Activated CD8-positive, alpha-beta memory T cell treated with anti-CD3 and anti-CD28 coated beads, Interleukin-2, amount 50 U/mL, for 4 hours (primary cell): Measurements from ENCODE around the gene PLK1.
"Not testable (repeated sequence)": the region's sequence is repeated elsewhere in the genome, so short reads cannot be mapped to it uniquely, and the experiment has no call there.

Source experiments
- DNase-seq: peaks from one replicate; pipeline ENCODE4 v3.0.0-alpha.2; 2020

PLK1 gene

DNA sequence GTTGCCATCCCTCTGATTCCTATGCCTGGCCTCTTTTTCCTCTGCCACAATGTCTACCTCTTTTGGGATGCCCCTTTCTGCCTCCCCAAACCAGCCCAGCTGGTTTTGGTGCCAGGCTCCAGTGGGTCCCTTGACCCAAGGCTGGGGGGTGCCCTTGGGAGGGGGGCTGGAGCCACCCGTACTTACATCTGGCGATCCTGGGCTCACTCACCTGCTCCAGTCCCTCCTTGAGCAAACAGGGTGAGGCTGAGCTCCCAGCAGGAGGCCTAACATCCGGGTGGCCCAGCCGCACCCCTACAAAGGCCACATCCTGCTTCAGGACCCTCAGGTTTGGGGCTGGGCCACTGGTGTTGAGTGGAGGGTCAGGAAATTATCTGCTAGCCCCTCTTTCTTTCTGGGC lies 33.1 kb downstream of the PLK1 start:
- no peak for DNase-seq

DNA sequence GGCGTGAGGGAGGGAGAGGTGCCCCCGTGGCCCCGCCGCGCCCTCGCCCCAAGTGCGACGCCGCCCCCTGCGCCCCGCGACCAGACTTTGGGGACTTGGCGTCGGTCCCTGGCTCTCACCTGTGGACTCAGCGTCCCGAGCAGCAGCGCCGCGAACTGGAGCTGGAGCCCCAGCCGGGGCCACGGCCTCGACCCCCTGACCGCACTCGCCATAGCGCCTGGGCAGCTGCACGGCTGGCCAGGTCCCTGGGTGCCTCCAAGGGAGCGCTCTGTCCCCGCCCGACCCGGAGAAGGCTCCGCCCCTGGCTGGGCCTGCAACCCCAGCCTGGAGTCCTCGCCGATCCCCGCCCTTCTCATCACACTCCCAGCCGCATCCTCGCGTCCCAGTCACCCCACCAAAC lies 34.3 kb downstream of the PLK1 start, which contains the start of gene ERN2:
Gene ERN2, minus strand, starts transcription at position 247 of the 400 bp plus-strand sequence. Its CDS starts 35 bp downstream, at position 212.
- no peak for DNase-seq

DNA sequence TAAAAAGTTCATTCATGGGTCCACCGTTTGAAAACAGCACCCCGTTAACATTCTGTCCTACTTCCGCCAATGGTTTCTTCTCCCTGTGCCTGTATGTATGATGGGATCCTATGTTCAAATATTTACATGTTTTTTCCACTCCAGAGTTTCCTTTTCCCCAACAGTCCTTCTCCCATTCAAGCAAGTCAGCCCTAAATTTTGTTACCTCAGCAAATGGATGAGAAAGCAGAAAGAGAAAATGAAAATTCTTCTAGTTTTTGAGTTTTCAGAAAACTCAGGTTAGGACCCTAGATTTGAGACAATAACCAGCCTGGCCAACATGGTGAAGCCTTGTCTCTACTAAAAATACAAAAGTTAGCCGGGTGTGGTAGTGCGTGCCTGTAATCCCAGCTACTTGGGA lies 37.8 kb downstream of the PLK1 start:
- no peak for DNase-seq

DNA sequence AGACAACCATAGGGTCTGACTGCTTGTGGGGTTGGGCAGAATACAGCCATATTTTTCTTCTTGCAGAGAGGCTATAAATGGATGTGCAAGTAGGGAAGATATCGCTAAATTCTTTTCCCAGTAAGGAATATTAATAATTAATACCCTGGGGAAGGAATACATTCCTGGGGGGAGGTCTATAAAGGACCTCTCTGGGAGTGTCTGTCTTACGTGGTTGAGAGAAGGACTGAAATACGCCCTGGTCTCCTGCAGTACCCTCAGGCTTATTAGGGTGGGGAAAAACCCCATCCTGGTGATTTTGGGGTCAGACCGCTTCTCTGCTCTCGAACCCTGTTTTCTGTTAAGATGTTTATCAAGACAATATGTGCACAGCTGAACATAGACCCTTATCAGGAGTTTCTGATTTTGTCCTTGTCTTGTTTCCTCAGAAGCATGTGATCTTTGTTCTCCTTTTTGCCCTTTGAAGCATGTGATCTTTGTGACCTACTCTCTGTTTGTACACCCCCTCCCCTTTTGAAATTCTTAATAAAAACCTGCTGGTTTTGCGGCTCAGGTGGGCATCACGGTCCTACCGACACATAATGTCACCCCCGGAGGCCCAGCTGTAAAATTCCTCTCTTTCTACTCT lies 44.0 kb downstream of the PLK1 start:
- not testable (repeated sequence) for DNase-seq

DNA sequence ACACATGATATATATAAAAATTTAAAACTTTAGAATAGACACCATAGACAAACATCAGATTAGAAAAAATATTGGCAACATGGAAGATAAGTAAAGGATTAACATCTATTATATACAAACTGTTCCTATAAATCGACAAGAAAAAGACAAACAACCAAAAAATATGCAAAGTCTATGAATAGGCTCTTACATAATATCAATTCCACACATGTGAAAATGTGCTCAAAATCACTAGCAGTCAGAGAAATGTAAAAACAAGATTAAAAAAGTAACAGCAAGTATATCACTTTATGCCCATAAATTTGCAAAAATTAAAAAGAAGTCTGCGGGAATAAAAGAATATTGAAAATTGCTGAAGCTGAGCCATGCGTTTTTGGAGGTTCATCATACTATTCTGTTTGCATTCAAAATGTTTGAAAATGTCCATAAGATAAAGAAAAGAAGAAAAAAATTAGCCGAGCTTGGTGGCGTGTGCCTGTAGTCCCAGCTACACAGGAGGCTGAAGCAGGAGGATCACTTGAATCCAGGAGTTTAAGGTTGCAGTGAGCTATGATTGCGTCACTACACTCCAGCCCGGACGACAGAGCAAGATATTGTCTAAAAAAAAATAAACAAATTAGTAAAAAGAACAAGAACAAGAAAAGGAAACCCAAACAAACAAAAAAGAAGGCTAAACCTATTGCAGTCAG lies 45.6 kb downstream of the PLK1 start:
- no peak for DNase-seq

DNA sequence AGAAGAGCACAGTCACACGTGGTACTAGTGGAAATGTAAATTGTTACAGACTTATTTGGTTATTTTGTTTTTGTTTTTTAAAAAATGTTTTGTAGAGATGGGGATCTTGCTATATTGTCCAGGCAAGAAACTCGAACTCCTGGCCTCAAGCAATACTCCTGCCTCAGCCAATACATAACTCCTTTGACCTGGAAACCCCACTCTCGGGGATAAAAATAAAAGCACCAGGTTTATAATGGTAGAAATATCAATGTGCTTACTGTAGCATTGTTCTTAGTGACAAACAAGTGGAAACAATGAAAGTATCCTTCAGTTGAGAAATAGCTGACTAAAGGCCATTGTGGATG lies 46.1 kb downstream of the PLK1 start:
- no peak for DNase-seq

DNA sequence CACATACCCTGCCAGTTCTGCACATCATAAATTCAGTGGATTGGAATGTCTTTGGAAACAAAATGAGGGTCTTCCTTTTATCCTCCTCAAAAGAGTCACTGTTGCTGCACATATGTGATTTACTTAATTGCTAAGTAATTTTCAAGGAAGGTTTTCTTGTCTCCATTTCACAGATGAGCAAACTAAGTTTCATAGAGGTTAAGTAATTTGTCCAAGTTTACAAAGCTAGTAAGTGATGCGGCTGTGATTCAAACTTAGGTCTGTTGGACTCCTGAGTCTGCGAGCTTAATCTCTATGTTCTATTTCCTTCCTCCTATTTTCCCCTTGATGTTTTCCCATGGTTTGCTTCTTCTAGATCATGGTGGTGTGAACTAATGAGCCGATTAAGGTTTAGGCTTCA lies 48.0 kb downstream of the PLK1 start:
- no peak for DNase-seq

DNA sequence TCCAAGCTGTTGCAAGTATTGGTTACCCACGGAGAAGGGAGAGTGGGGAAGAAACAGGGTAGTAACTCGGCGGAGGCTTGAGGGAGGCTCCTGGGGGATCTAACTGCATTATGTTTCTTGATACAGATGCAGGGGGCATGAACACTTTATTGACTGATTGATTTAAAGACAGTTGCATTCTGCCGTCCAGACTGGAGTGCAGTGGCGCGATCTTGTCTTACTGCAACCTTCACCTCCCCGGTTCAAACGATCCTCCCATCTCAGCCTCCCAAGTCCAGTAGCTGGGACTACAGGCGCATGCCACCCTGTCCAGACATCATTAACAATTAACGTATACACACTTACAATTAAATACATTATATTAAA lies 49.4 kb downstream of the PLK1 start:
- DNase-seq: no peak

DNA sequence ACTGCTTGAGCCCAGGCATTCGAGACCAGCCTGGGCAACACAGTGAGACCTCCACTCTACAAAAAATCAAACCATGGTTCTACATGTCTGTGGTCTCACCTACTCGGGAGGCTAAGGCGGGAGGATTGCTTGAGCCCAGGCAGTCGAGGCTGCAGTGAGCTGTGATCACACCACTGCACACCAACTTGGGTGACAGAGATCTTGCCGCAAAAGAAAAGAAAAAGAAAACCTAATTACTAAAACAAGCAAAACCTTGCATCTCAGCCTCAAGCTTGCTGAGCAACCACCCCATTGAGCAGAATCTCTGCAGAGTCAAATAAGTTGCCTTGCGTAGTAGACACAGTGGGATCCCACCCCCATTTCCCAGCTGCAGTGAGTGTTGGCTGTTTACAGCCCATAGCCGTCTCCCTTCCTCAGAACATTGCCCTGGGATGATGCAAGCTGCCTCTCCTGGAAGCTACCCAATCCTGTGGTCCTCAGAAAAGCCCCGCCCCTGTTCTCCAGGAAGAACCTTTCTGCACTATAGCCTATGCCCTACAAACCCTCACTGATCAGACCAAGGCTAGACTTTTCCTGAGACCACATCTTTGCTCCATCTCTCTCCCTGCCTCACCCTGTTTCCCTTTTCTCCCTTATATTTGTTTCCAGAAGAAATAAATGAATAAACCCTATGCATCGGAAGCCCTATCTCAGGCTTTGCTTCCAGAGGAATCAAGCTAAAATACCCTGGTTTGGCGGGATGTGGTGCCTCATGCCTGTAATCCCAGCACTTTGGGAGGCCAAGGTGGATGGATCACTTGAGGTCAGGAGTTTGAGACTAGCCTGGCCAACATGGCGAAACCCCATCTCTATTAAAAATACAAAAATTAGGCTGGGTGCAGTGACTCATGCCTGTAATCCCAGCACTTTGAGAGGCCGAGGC lies 51.1 kb downstream of the PLK1 start:
- DNase-seq: no peak

DNA sequence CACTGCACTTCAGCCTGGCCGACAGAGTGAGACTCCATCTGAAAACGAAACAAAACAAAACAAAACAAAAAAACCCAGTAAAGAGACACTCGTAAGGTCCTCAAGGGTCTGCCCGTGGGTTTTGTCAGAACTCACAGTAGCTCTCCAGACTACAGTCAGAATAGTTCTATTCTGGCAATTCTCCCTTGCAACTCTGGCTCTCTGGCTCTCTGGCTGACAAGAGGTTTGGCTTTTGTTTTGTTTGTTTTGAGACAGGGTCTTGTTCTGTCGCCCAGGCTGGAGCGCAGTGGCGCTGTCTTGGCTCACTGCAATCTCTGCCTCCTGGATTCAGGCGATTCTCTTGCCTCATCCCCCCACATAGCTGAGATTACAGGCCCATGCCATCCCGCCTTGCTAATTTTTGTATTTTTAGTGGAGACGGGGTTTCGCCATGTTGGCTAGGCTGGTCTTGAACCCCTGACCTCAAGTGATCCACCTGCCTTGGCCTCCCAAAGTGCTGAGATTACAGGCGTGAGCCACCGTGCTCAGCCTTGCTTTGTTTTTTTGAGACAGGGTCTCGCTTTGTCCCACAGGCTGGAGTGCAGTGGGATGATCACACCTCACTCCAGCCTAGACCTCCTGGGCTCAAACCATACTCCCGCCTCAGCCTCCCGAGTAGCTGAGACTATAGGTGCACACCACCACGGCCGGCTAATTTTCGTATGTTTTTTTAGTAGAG lies 55.6 kb downstream of the PLK1 start:
- DNase-seq: no peak

DNA sequence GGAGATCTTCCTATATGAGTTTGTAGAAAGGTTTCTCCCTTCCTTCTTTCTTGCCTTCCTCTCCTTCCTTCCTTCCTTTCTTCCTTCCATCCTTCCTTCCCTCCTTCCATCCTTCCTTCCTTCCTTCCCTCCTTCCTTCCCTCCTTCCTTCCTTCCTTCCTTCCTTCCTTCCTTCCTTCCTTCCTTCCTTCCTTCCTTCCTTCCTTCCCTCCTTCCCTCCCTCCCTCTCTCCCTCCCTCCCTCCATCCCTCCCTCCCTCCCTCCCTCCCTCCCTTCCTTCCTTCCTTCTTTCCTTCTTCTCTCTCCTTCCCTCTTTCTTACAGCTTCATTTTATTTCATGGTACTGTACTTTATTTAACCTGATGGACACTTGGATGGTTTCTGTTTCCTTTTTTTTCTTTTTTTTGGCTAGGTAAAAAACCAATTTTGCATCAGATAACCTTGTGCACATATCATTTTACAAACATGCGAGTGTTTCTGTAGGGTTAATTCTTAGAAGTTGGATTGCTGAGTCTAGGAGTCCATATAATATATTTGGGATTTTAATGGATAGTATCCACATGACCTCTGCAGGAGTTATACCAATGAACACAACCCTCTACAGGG lies 58.8 kb downstream of the PLK1 start:
- not testable (repeated sequence) for DNase-seq

DNA sequence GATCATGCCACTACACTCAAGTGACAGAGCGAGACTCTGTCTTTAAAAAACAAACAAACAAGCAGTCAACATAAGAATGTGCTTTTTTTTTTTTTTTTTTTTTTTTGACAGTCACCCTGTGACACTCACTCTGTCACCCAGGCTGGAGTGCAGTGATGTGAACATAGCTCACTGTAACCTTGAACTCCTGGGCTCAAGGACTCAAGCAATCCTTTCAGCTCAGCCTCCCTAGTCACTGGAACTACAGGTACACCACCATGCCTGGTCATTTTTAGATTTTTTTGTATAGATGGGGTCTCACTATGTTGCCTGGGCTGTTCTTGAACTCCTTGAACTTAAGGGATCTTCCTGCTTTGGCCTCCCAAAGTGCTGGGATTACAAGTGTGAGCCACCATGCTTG lies 60.8 kb downstream of the PLK1 start:
- no peak for DNase-seq
